GM18519 (cell line): ENCODE data around the gene CENPO.

ENCODE experiments used
- ATAC-seq: cut with Tn5 transposase; IDR thresholded peaks from one replicate; pipeline ENCODE4 v1.9.1; 2021; ENCODE audit warnings: mild to moderate bottlenecking, moderate library complexity; ENCODE audit not compliant: unreplicated experiment, low FRiP score

The CENPO gene

GRCh38 chr2:24792874-24793760 lies at the start of gene CENPO, which contains the start of gene PTRHD1:
Gene CENPO (plus strand): TSS chr2:24793425. CDS start chr2:24793920, 495 bp downstream.
Gene PTRHD1 (minus strand): TSS chr2:24793391. CDS start chr2:24793377, 14 bp downstream.
- ATAC-seq, result peak; percentile 76

GRCh38 chr2:24743924-24744323 lies 49.3 kb upstream of the CENPO start:
- no peak for ATAC-seq

- ATAC-seq, result no peak
Observed at GRCh38 chr2:24744356-24744755, 48.9 kb upstream of the CENPO start.

- ATAC-seq, result no peak
Observed at GRCh38 chr2:24745825-24746224, 47.4 kb upstream of the CENPO start.

GRCh38 chr2:24747299-24747698 lies 45.9 kb upstream of the CENPO start:
- no peak for ATAC-seq

- ATAC-seq, result no peak
Observed at GRCh38 chr2:24749069-24749691, 44.0 kb upstream of the CENPO start.

- no peak for ATAC-seq
Observed at GRCh38 chr2:24754985-24755705, 38.1 kb upstream of the CENPO start.

- ATAC-seq, result no peak
Observed at GRCh38 chr2:24756789-24757188, 36.4 kb upstream of the CENPO start.

- no peak for ATAC-seq
Observed at GRCh38 chr2:24761866-24762265, 31.4 kb upstream of the CENPO start.

GRCh38 chr2:24762518-24762917 lies 30.7 kb upstream of the CENPO start:
- no peak for ATAC-seq

GRCh38 chr2:24763843-24764242 lies 29.4 kb upstream of the CENPO start:
- no peak for ATAC-seq

- ATAC-seq, result no peak
Observed at GRCh38 chr2:24766609-24767008, 26.6 kb upstream of the CENPO start.

- ATAC-seq, result no peak
Observed at GRCh38 chr2:24768013-24768412, 25.2 kb upstream of the CENPO start.

GRCh38 chr2:24768601-24769000 lies 24.6 kb upstream of the CENPO start:
- no peak for ATAC-seq

- ATAC-seq, result no peak
Observed at GRCh38 chr2:24771061-24771460, 22.2 kb upstream of the CENPO start.

- ATAC-seq, result no peak
Observed at GRCh38 chr2:24771764-24772586, 21.2 kb upstream of the CENPO start.

GRCh38 chr2:24774373-24774772 lies 18.9 kb upstream of the CENPO start:
- no peak for ATAC-seq

GRCh38 chr2:24779116-24779515 lies 14.1 kb upstream of the CENPO start:
- ATAC-seq, result no peak

GRCh38 chr2:24783641-24784040 lies 9.6 kb upstream of the CENPO start:
- ATAC-seq, result no peak

GRCh38 chr2:24785671-24786321 lies 7.4 kb upstream of the CENPO start:
- peak; percentile 87 for ATAC-seq
